NCI-H187 treated with DMSO at 0.1 percent for 48 hours (cell line): ENCODE measurements around the gene PRRC2B.
"Not testable (repeated sequence)": the region's sequence is repeated elsewhere in the genome, so short reads cannot be mapped to it uniquely, and the experiment has no call there.

Experiments used
- DNase-seq: peaks from one replicate; lab custom pipeline; 2025; lab: John Stamatoyannopoulos, UW

Gene PRRC2B

GRCh38 chr9:131387394-131387793, 6.5 kb upstream of the PRRC2B start:
- DNase-seq: no peak

DNA sequence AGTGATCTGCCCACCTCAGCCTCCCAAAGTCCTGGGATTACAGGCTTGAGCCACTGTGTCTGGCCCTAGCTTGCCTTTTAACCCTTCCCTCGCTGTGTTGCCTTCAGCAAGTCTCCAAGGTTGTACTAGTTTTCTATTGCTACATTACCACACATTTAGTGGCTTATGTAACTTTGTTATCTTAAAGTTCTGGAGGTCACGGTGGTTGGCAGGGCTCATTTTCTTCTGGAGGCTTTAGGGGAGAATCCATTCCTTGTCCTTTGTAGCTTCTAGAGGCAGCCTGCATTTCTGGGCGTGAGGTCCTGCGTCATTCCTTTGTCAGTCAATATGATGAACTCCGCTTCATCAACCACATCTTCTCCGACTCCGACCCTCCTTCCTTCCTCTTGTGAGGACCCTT, 2.9 kb upstream of the PRRC2B start:
- DNase-seq: no peak

- no peak for DNase-seq
Observed at GRCh38 chr9:131391504-131391903, 2.4 kb upstream of the PRRC2B start.

DNA sequence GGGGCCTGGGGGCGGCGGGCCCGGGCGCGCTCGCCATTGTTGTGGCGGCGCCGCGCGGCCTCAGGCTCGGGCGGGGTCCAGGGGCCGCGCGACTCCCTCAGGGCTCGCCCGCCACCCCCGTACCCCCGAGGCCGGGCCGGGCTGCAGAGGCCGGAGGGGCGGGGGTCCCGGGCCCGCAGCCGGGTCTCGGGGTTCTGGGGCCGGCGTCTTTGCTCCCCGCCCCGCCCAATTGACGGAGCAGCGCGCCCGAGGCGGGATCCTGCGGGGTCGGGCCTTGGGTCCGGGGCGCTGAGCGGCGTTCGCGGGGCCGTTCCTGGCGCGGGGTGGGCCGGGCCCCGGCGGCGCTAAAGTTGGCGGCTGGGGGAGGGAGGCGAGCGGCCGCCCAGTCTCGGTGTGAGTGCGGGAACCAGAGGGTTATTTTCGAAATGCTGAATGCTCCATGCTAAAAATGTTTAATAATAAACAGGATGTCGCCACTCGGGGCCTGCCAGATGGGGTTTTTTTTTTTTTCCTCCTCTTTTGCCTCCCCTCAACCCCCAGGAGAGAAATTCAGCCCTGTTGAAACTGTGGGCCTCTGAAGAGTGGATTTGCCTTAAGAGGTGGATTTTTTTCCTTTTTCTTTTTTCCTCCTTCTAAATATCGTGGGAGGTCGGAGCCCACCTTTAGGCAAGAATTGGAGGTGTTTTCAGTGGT, 724 bp downstream of the PRRC2B start:
- no peak for DNase-seq

GRCh38 chr9:131395157-131396098, 1.5 kb downstream of the PRRC2B start:
- no peak for DNase-seq

DNA sequence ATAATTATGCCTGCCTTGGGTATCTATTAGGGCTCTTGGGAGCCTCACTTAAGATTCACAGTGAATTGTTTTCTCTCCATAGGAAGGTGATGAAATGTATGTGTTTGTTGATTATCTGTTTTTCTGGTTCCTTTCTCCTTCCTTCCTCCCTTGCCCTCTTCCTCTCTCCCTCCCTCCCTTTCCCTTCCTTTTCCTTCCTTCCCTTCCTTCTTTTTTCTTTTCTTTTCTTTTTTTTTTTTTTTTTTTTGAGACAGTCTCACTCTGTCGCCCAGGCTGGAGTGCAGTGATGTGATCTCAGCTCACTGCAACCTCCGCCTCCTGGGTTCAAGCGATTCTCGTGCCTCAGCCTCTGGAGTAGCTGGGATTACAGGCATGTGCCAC, 2.2 kb downstream of the PRRC2B start:
- DNase-seq: not testable (repeated sequence)

DNA sequence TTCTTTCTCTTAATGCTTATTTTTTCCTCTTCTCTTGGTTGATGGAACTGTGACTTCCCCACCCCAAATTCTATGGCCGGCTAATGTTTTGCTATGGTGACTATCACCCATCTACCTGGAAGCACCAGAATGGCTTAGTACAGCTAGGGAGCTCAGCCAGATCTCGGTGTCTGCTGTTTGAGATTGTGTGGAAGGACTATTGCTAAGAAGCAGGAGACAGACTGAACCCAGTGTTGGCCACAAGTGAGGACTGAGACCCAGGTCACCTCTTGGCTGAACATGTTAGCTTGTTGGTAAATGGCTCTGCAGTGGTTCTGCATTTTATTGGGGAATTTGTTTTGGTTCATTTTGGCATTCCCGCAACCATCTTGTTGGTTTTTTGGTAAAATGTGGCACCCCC, 2.7 kb downstream of the PRRC2B start:
- no peak for DNase-seq

GRCh38 chr9:131397100-131397790, 3.4 kb downstream of the PRRC2B start:
- DNase-seq: no peak

DNA sequence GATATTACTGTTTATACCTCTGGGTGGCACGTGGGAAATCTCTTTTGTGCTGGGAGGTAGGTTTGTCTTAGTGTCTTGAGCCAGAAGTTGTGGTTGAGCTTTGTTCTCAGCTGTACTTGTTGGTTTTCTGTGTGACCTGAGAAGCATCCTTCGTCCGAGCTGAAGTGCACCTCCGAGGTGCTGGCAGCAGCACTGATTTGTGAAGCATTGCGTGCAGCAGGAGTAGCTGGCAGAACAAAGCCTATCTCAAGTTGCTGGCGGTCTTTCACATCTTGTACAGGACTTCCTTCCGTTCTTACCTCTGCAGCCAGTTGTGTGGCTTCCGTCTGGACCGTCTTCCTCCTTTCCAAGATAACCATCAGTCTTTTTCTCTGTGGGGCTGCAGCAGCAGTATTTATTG, 4.3 kb downstream of the PRRC2B start:
- DNase-seq: no peak

GRCh38 chr9:131399972-131400371, 6.1 kb downstream of the PRRC2B start:
- DNase-seq: no peak

- DNase-seq: no peak
Observed at GRCh38 chr9:131400627-131401026, 6.7 kb downstream of the PRRC2B start.

DNA sequence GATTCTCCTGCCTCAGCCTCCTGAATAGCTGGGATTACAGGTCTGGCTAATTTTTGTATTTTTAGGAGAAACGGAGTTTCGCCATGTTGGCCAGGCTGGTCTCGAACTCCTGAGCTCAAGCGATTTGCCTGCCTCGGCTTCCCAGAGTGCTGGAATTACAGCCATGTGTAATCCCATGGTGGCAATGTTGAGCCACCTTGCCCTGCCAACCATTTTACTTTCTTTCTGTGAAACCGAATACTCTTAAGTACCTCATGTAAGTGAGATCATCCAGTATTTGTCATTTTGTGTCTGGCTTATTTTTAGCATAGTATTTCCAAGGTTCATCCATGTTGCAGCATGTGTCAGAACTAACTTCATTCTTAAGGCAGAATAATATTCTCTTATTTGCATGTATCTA, 8.2 kb downstream of the PRRC2B start:
- DNase-seq: no peak

DNA sequence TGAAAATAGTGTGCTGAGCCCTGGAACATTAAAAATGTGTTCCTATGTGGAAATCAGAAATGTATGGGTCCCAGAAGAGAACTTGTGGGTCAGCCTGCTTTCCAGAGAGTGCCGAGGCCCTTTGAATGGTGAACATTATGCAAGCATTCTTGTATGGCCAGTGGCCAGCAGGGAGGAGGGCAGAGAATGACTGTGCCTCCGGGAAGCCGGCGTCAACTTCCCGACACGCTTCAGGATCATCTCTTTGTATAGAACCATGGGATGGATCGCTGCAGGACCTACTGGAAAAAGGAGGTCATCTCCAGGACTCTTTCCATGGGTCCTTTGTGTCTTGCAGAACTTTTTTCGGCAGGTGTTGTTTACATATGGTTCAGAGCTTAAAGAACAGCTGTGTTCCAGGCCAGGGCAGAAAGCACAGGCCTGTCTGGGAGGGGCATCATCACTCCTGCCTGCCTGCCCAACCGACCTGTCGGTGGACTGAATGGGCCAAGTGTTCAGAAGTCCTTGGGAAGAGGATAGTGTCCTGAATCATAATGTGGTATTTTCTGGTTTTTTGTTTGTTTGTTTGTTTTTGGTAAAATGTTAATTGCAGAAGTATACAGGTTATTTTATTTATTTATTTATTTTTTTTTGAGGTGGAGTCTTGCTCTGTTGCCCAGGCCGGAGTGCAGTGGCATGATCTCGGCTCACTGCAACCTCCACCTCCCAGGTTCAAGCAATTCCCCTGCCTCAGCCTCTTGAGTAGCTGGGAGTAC, 9.0 kb downstream of the PRRC2B start:
- DNase-seq: no peak

- no peak for DNase-seq
Observed at GRCh38 chr9:131403493-131403773, 9.5 kb downstream of the PRRC2B start.

- no peak for DNase-seq
Observed at GRCh38 chr9:131404581-131404980, 10.7 kb downstream of the PRRC2B start.

DNA sequence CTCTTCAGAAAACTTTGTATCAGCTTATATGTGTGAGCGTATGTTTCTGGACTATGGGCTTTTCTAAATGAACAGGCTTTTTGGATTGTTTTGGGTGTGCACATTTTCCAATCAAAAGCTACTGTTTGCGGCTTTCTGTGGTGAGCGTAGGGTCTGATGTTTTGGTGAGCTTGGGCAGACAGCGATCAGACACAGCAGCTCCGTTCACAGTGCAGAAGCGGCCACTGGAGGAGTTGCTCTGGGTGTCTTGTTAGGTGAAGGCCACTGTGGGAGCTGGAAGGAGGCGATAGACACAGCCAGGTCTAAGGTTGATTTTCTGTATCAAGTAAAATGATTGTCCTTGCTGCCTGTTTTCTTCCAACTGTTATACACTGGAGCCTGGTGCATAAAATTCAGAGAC, 11.1 kb downstream of the PRRC2B start:
- DNase-seq: no peak

GRCh38 chr9:131405428-131405827, 11.5 kb downstream of the PRRC2B start:
- DNase-seq: no peak

GRCh38 chr9:131405858-131406537, 12.1 kb downstream of the PRRC2B start:
- no peak for DNase-seq

GRCh38 chr9:131406563-131407436, 12.9 kb downstream of the PRRC2B start:
- DNase-seq: no peak

DNA sequence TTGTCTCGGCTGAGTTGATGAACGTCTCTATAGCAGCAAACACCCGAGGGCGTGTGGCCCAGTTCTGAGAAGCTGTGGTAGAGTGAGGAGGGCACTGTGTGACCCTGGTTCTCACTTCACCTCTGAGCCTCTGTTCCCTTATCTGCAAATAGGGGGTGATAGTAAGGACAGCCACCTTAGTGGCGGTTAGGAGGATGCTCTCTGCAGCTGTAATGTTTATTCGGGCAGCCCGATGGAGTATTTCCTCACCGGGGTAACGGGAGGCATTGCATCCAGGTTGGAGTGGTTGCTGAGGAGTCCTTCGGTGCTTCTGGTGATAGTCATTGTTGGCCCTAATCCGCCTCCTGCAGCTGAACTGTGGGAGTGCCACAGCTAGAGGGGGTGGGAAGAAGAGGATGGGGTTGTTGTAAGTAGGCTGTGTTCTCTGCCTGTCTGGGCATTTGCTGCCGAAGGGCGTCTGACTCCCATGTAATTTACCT, 13.9 kb downstream of the PRRC2B start:
- no peak for DNase-seq
